ENCODE results near the gene GAPDHS. TPM values are rescaled to one million over a fixed set of nuclear protein-coding genes. Genes with fewer than 3 reads are reported as not detected.

The GAPDHS gene
- total and polyA plus RNA-seq, 2 of the 4 experiments (the other 2 are of a cell fraction) = not detected

GRCh38 chr19:35486268-35486708 lies 47.0 kb upstream of the GAPDHS start:
- Histone ChIP-seq H2AK5ac (ENCODE audit: low read depth, low read length) (no peak overlapping the region), H3K14ac (replicated peaks; ENCODE audit: low read depth, low read length) (no peak overlapping the region), H3K9ac (ENCODE audit: low read depth, low read length) (no peak overlapping the region), H3K4me2 (ENCODE audit: low read depth, low read length) (no peak overlapping the region), H3K4ac (ENCODE audit: low read depth, low read length) (no peak overlapping the region), H4K5ac (ENCODE audit: low read depth, low read length) (no peak overlapping the region), H2BK15ac (ENCODE audit: low read depth, low read length) (no peak overlapping the region), H3K27ac (ENCODE audit: insufficient read depth, low read length) (no peak overlapping the region), H3K18ac (ENCODE audit: low read depth, low read length) (no peak overlapping the region), H2AFZ (replicated peaks; ENCODE audit: low read length, poor library complexity) (no peak overlapping the region), H3K9me3 (ENCODE audit: control insufficient read depth, insufficient read depth, low read length) (no peaks in the 10 kb centered on the region), H2BK20ac (ENCODE audit: low read depth, low read length) (no peak overlapping the region), H4K8ac (ENCODE audit: low read depth in 2 of 2, low read length in 2 of 2) (no peak overlapping the region), H2AK9ac (replicated peaks; ENCODE audit: low read depth, low read length, poor library complexity) (no peak overlapping the region), H3K56ac (ENCODE audit: extremely low read depth, insufficient read depth, low read length) (no peak overlapping the region), H3K79me1 (ENCODE audit: low read depth in 1 of 2, low read length in 2 of 2) (no peaks in the 10 kb centered on the region), H2BK5ac (ENCODE audit: low read depth, low read length, poor library complexity, severe bottlenecking) (no peak overlapping the region), H4K20me1 (ENCODE audit: insufficient read depth, low read length) (no peaks in the 10 kb centered on the region), H3K9me1 (ENCODE audit: insufficient read depth, low read length) (no peaks in the 10 kb centered on the region), H3K4me3 (ENCODE audit: insufficient read depth, low read depth, low read length) (no peak overlapping the region), H2BK120ac (ENCODE audit: low read depth, low read length) (no peak overlapping the region), H3K23ac (ENCODE audit: low read depth, low read length) (no peak overlapping the region), H4K91ac (ENCODE audit: insufficient read depth, low read depth, low read length) (no peak overlapping the region), H3K4me1 (ENCODE audit: control insufficient read depth, insufficient read depth, low read length) (no peaks in the 10 kb centered on the region), H3K27me3 (ENCODE audit: control insufficient read depth, insufficient read depth, low read length) (peaks cover 25% of the 10 kb centered on the region), H3K36me3 (ENCODE audit: control insufficient read depth, insufficient read depth, low read length) (no peaks in the 10 kb centered on the region)
- CTCF ChIA-PET = interaction anchor here (1.0 kb wide), 1 partner anchor 8 kb away, joined by 3 read pairs; no protein-coding TSS in a partner anchor
- BruUV-seq (replicated peaks) = no TSS peak
- DNase-seq = no peak
- TF ChIP-seq NFE2L2 (IDR thresholded peaks at IDR 0.05; ENCODE audit: low read depth, low read length) (no peak), POLR2A (IDR thresholded peaks at IDR 0.05; ENCODE audit: low read depth, low read length) (no peak), CHD1 (IDR thresholded peaks at IDR 0.05; ENCODE audit: low read depth, low read length) (no peak), BHLHE40 (IDR thresholded peaks at IDR 0.05; ENCODE audit: low read depth, low read length) (no peak), RAD21 (IDR thresholded peaks at IDR 0.05; ENCODE audit: low read length) (no peak), SMC3 (IDR thresholded peaks at IDR 0.05; ENCODE audit: low read depth, low read length) (no peak), RCOR1 (IDR thresholded peaks at IDR 0.05; ENCODE audit: insufficient replicate concordance, low read length) (no peak), USF2 (IDR thresholded peaks at IDR 0.05; ENCODE audit: low read depth, low read length) (no peak), CTCF (conservative IDR thresholded peaks at IDR 0.05; ENCODE audit: low read depth, low read length) (no peak), ELK1 (IDR thresholded peaks at IDR 0.05; ENCODE audit: borderline replicate concordance, low read depth, low read length) (no peak), RFX5 (IDR thresholded peaks at IDR 0.05; ENCODE audit: low read depth, low read length) (no peak), FOS (IDR thresholded peaks at IDR 0.05; ENCODE audit: low read depth, low read length) (no peak), MAFK (IDR thresholded peaks at IDR 0.05; ENCODE audit: low read depth, low read length) (no peak)
- 80% methylated on average over 1 of the region's 3 CpGs; no CpG with 5 or more reads in 1 of the 2 experiments for WGBS, 2 experiments (ENCODE audit: extremely low coverage in 2 of 2, insufficient read length in 1 of 2)
- POLR2A ChIA-PET (ENCODE audit: unreplicated experiment) = no interaction called here
- dilution Hi-C loops (cut with HindIII; ENCODE audit: low sequenced_read_pairs, unreplicated experiment) (no loop called here), intact Hi-C loops (cut with micrococcal nuclease) (no loop called here), in situ Hi-C loops (cut with MboI; ENCODE audit: low sequenced_read_pairs) (no loop called here)
- ATAC-seq (ENCODE audit: low read depth) = no peak
